Activated T-cell treated with anti-CD3 and anti-CD28 coated beads, Interleukin-2, amount 50 U/mL, for 48 hours (primary cell): Measurements from ENCODE around the gene WDR90.

Experiments
- DNase-seq, 2 experiments: peaks; one replicate each; pipeline ENCODE4 v3.0.0-alpha.2; 2020

Gene WDR90

GRCh38 chr16:626787-627453 is 22.2 kb upstream of the WDR90 start:
- no peak for DNase-seq

- DNase-seq = no peak
Observed at GRCh38 chr16:627454-628239, 21.5 kb upstream of the WDR90 start.

DNA sequence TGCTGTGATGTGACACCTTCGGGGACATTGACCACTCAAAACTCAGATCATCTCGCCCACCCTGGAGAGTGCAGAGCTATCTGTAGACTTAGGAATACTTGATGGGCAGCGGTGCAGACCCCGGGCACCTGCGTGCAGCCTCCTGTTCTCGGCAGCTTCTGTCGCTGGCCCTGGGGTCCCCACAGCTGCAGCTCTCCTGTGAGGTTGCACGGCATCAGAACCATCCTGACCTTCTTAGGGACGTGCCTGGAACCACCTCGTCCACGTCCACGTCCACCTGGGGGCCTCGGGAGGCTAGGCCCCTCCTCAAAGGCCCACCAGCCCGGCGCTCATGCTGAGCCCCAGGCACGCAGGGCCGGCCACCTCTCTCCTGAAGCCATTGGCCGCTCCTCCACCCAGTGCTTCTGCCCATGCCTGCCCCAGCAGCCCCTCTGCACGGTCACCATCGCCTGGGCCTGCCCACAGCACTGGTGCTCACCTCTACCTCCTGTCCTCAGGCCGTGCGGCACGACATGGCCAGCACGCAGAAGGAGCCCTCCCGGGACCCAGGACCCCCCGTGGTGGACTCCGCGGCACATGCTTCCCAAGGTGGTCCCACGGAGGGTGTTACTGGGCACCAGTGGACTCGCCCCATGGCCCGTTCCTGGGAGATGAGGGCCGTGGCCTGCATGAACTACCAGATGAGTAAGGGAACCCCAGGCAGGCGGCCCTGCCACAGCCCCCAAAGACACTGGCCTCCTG is 20.7 kb upstream of the WDR90 start:
- DNase-seq = no peak

DNA sequence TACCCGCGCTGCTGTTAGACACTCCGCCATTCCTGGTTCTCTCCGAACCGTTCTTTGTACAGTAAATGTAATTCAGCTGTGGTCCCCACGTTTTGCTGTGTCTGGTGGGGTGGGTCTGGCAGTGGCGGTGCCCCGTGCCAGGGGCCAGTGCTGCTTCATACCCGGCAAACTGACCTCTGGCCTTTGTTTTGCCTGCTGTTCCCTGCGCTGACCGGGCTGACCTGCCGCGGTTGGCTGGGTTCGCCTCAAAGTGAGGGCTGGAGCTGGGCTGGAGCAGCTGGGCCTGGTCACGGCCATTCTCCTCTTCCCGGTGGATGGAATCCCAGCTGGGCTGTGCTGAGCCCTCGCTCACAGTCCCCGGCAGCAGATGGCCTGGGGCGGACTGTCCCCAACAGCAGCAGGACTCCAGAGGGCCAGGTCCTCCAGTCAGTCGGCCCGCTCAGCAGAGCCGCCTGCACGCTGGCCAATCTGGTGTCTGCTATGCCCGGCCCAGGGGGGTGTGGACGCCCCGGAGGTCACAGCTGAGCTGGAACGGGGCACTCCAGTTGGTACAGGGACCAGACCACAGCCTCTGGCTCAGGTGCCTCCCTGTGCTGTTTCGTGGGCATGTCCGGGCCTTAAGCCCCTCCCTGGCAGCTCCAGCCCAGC is 19.9 kb upstream of the WDR90 start:
- DNase-seq = no peak

GRCh38 chr16:629833-630248 is 19.3 kb upstream of the WDR90 start:
- DNase-seq = no peak

- no peak for DNase-seq
Observed at GRCh38 chr16:630249-630814, 18.8 kb upstream of the WDR90 start.

DNA sequence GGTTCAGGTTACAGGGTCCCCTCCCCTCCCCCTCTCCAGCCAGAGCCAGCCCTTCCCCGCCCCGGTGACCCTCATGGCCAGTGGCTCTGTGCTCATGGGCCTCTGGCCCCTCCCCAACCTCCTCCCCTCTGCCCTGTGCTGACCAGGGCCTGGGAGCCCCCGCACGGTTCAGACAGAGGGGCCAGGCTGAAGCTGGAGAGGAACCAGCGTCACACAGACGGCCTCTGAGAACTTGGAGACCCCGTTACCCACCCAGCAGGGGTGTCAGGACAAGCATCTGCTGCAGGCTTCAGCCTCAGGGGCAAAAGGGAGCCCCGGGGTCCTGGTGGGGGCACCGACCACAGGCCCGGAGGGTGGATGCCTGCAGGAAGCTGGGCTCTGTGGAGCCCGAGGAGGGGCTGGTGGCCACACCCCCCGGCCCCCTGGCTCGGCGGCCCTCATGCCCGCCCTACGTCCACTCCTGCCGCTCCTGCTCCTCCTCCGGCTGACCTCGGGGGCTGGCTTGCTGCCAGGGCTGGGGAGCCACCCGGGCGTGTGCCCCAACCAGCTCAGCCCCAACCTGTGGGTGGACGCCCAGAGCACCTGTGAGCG is 18.3 kb upstream of the WDR90 start, which contains the start of gene WFIKKN1:
TSS of gene WFIKKN1 (plus strand) at position 171 of the 591 bp plus-strand sequence. CDS start at position 440, 269 bp downstream.
- DNase-seq = no peak

- no peak for DNase-seq
Observed at GRCh38 chr16:631808-632358, 17.3 kb upstream of the WDR90 start.

DNA sequence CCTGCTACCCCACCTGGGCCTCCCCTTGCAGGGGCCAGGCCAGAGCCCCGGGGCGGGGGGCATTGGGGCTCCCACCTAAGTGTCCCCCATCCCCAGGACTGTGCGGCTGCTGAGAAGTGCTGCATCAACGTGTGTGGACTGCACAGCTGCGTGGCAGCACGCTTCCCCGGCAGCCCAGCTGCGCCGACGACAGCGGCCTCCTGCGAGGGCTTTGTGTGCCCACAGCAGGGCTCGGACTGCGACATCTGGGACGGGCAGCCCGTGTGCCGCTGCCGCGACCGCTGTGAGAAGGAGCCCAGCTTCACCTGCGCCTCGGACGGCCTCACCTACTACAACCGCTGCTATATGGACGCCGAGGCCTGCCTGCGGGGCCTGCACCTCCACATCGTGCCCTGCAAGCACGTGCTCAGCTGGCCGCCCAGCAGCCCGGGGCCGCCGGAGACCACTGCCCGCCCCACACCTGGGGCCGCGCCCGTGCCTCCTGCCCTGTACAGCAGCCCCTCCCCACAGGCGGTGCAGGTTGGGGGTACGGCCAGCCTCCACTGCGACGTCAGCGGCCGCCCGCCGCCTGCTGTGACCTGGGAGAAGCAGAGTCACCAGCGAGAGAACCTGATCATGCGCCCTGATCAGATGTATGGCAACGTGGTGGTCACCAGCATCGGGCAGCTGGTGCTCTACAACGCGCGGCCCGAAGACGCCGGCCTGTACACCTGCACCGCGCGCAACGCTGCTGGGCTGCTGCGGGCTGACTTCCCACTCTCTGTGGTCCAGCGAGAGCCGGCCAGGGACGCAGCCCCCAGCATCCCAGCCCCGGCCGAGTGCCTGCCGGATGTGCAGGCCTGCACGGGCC is 16.5 kb upstream of the WDR90 start:
- no peak for DNase-seq

- no peak for DNase-seq
Observed at GRCh38 chr16:633336-634050, 15.7 kb upstream of the WDR90 start.

DNA sequence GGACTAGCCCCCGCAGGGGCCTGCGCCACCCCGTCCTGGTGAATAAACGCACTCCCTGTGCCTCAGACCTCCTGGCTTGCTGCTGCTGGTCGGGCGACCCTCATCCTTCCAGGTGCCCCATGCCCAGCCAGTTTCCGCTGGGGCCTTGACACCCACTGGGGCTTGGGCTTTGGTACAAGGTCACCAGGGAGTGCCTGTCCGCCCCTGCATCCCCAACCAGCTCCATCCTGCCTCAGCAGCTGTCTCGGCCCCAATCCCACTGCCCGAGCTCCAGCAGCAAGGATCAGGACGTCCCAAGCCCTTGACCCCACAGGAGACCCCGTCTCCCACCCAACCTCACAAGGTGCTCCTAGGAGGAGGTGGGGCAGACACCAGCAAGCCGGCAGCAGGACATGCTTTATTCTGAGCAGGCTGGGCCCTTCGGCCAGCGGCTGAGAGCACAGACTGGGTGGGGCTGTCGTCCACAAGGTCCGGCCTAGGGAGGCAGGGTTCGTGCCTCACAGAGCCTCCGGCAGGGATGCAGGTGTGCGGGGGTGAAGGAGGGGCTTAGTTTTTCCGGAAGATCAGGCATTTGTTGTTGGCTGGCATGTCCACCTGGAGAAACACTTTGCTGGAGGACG is 15.0 kb upstream of the WDR90 start:
- no peak for DNase-seq

- DNase-seq = no peak
Observed at GRCh38 chr16:634996-635395, 14.2 kb upstream of the WDR90 start.

- peak; percentile 42 to 47 for DNase-seq
Observed at GRCh38 chr16:635573-636205, 13.5 kb upstream of the WDR90 start.

DNA sequence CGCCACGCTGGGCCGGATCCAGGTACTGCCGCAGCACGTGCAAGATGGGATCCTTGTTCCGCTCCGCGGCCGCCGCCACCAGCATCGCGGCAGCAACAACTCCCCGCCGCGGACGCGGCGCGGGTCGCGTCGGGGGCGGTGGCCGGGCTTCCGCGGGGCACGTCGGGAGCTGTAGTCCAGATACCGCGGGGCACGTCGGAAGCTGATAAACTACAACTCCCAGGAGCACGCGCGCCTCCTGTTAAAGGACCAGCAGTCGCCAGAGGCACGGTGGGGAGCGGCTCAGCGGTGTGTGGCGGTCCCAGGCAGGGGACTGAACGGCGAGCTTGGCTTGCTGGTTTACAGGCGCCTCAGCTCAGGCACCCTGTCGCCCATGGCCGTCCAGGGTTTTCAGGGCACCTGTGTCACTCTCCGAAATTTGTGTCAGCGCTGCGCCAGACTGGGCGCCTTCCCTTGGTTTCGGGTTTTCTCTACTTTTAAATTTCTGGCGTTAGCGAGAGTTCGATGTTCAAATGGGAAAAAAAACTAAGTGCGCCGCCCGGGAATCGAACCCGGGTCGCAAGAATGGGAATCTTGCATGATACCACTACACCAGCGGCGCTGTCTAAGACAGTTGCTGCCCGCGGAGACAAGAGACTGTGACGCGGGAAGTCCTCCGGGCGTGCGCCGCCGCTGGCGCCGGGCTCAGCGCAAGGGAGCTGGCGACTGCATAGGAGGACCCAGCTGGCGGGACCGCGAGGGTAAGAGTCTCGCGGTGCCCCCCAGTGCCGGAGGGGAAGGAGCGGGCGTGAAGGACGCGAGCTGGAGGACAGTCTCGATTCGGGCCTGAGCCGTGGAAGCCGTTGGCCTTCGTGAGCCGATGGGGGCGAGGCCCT is 12.7 kb upstream of the WDR90 start, which contains the start of gene METTL26:
TSS of gene METTL26 (minus strand) at position 100 of the 875 bp plus-strand sequence. CDS start at position 85, 15 bp downstream.
- DNase-seq = peak; percentile 97 to 98

GRCh38 chr16:637081-638018 is 11.8 kb upstream of the WDR90 start:
- peak; percentile 91 to 92 for DNase-seq

GRCh38 chr16:638034-638543 is 11.1 kb upstream of the WDR90 start:
- DNase-seq = no peak

DNA sequence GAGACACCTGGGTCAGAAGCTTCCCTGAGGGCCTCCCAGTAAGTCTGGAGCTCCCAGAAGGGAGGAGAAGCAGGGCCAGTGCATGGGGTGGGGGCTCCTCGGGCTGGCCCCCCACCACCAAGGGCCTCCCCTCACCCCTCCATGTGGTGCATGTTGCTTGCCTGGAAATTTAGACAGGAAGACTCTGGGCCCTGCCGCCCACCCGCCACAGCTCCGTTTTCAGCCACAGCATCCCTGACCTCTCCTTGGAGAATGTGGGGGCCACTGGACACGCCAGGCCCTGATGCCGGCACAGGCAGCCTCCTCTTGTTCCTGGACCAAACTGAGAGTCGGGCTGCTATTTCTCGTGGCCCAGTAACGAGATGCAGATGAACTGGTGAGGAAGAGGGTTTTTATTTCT is 10.3 kb upstream of the WDR90 start:
- DNase-seq = no peak
